ENCODE results near the gene L1TD1.
"Not testable (repeated sequence)": the region's sequence is repeated elsewhere in the genome, so short reads cannot be mapped to it uniquely, and the experiment has no call there.

Gene L1TD1

GRCh38 chr1:62194651-62195544 is at the start of gene L1TD1:
L1TD1 (plus strand) TSS chr1:62194849; CDS start chr1:62206629, 11,780 bp downstream.
- no peak for DNase-seq (ENCODE audit: low spot score)

- DNase-seq (ENCODE audit: low spot score) = no peak
Measured at GRCh38 chr1:62159940-62160348, 34.7 kb upstream of the L1TD1 start.

- DNase-seq (ENCODE audit: low spot score) = no peak
Measured at GRCh38 chr1:62161711-62162110, 32.9 kb upstream of the L1TD1 start.

GRCh38 chr1:62170380-62170779 is 24.3 kb upstream of the L1TD1 start:
- not testable (repeated sequence) for DNase-seq (ENCODE audit: low spot score)

DNA sequence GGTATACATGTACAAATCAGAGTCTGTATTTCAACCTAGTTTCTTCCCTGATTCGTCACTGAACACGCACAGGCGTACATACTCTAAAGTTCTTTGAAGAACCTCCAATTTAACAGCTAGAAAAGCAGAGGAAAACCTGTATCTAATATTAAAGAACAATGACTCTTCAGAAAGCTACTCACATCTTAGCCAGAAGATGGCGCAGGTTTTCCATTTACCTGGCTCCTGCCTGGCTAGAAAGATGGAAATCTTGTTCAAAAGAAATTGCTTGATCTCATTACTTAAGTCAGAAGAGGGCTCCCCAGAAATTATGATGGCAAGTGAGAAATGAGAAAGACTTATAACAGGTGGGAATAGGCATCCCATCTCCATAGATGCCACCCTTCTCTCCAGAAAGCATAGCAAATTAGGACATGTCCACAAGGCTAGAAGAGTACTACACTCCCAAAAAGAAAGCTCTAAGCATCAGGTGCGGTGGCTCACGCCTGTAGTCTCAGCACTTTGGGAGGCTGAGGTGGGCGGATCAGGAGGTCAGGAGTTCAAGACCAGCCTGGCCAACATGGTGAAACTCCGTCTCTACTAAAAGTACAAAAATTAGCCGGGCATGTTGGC is 19.0 kb upstream of the L1TD1 start:
- DNase-seq (ENCODE audit: low spot score) = peak; percentile 47

- DNase-seq (ENCODE audit: low spot score) = no peak
Measured at GRCh38 chr1:62176597-62177312, 17.9 kb upstream of the L1TD1 start.

GRCh38 chr1:62177621-62178020 is 17.0 kb upstream of the L1TD1 start:
- no peak for DNase-seq (ENCODE audit: low spot score)

GRCh38 chr1:62178372-62178771 is 16.3 kb upstream of the L1TD1 start:
- DNase-seq (ENCODE audit: low spot score) = no peak

- DNase-seq (ENCODE audit: low spot score) = not testable (repeated sequence)
Measured at GRCh38 chr1:62180054-62180453, 14.6 kb upstream of the L1TD1 start.

DNA sequence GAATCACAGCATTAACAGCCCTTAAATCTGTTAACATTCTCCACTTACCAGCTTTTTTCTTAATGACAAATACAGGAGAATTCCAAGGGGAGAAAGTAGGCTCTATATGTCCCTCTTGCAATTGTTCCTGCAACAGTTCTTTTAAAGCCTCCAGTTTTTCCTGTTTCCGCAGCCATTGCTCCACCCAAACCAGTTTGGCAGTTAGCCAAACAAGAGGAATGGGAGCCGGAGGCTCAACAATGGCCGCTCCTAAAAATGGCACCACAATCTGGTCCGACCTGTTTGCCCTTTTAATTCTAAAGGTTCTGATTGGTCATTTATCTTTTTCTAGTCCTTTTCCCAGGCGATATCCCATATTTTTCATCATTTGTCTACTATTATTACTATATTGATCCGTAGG is 14.0 kb upstream of the L1TD1 start:
- DNase-seq (ENCODE audit: low spot score) = no peak

GRCh38 chr1:62181532-62181931 is 13.1 kb upstream of the L1TD1 start:
- DNase-seq (ENCODE audit: low spot score) = no peak

GRCh38 chr1:62182157-62182556 is 12.5 kb upstream of the L1TD1 start:
- not testable (repeated sequence) for DNase-seq (ENCODE audit: low spot score)

DNA sequence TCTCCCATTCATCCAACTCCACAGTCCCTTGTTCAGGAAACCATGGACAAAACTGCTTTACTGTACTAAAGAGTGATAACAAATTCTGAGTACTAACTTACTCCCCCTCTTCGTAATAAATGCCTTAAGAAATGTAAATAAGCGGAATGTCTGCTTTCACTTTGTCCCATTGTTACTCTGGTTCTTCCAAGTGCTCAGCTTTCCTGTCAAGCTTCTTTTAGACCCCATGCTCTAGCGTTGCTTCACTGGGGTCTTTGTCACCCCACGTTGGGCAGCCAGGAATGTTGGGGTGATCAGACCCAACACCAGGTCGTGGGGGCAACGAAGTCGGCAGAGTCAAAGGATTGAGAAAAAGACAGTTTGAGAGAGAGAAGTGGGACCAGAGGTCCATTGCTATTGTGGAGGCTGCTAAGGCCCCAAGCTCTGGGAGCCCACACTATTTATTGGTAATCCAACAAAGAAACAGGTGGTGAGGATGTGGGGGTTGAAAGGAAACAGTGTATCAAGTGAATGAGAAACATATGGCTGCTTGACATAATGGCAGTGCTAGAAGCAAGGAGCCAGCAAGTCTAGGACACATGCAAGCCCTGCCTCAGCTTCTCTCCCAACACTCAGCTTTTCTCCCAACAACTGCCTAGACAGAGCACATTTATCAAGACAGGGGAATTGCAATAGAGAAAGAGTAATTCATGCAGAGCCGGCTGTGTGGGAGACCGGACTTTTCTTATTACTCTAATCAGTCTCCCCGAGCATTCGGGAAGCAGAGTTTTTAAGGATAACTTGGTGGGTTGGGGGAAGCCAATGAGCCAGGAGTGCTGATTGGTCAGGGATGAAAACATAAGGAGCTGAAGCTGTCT is 11.3 kb upstream of the L1TD1 start:
- not testable (repeated sequence) for DNase-seq (ENCODE audit: low spot score)

- DNase-seq (ENCODE audit: low spot score) = no peak
Measured at GRCh38 chr1:62184336-62184735, 10.3 kb upstream of the L1TD1 start.

GRCh38 chr1:62185233-62185632 is 9.4 kb upstream of the L1TD1 start:
- DNase-seq (ENCODE audit: low spot score) = not testable (repeated sequence)

DNA sequence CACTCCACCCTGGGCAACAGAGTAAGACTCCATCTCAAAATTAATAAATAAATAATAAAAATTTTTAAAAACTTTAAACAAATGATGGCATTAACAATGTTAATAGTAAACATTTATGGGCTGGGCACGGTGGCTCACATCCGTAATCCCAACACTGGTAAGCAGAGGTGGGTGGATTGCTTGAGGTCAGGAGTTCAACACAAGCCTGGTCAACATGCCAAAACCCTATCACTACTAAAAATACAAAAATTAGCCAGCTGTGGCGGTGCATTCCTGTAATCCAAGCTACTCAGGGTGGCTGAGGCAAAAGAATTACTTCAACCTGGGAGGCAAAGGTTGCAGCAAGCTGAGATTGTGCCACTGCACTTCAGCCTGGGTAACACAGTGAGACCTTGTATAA is 9.0 kb upstream of the L1TD1 start:
- no peak for DNase-seq (ENCODE audit: low spot score)

- DNase-seq (ENCODE audit: low spot score) = no peak
Measured at GRCh38 chr1:62187548-62187947, 7.1 kb upstream of the L1TD1 start.

- no peak for DNase-seq (ENCODE audit: low spot score)
Measured at GRCh38 chr1:62188111-62188510, 6.5 kb upstream of the L1TD1 start.

- no peak for DNase-seq (ENCODE audit: low spot score)
Measured at GRCh38 chr1:62196086-62196690, 1.5 kb downstream of the L1TD1 start.

DNA sequence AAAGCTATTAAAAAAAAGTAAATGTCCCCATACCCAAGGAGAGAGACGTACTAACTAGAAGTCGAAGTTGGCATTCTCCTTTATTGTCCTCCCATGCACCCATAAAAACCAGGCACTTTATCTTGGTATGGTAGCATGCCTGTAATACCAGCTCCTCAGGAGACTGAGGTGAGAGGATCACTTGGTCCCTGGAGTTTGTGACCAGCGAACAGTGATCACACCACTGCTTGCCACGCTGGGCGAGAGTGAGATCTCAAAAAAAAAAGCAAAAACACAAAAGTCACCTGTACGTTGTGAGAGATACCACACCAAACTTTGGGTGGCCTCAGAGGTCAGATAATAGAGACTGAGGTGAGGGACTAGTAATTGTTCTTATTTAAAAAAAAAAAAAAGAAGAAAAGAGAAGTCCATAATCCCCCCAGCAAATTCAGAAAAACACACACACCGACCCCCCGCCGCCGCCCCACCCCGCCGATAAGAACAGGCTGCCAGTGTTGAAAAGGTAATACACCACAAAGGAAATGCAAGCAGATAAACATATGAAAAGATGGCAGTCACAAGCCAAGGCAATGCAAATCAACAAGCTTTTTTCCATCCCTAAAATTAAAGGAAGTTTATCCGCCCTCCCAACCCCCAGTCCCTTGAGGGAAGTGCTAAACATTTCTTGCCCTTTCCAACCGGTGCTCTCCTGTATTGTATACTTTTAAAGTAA is 3.6 kb downstream of the L1TD1 start:
- DNase-seq (ENCODE audit: low spot score) = no peak

GRCh38 chr1:62198781-62199125 is 4.1 kb downstream of the L1TD1 start:
- no peak for DNase-seq (ENCODE audit: low spot score)
